Uterus (tissue), 4 donors: Measurements from ENCODE around the gene DNMT1. TPM values are rescaled to one million over a fixed set of nuclear protein-coding genes. Genes with fewer than 3 reads are reported as not detected.
"Not testable (repeated sequence)": the region's sequence is repeated elsewhere in the genome, so short reads cannot be mapped to it uniquely, and the experiment has no call there.

Experiments used
- DNase-seq, 2 donors: peaks; one replicate each; pipeline ENCODE4 v3.0.0-alpha.2; 2019 to 2020
- H3K27ac ChIP-seq, 2 donors: fragments of 200-600 bp; sonication (generic); 1 replicate in 1 of 2; 2 replicates in 1 of 2; pipeline ENCODE4 v1.5.1; 2016 to 2018
- H3K27me3 ChIP-seq, 2 donors: fragments of 200-600 bp; sonication (generic); one replicate each; pipeline ENCODE4 v1.5.1; 2018 to 2019; ENCODE audit warnings: control low read depth in 1 of 2
- H3K36me3 ChIP-seq, 2 donors: fragments of 200-600 bp; sonication (generic); one replicate each; pipeline ENCODE4 v1.5.1; 2019; ENCODE audit warnings: control low read depth in 1 of 2
- H3K4me1 ChIP-seq, 2 donors: fragments of 200-600 bp; sonication (generic); one replicate each; pipeline ENCODE4 v1.5.1; 2018 to 2019; ENCODE audit warnings: control low read depth in 1 of 2
- H3K4me3 ChIP-seq, 2 donors: fragments of 200-600 bp; sonication (generic); 1 replicate in 1 of 2; 2 replicates in 1 of 2; pipeline ENCODE4 v1.5.1; 2018 to 2019; ENCODE audit warnings: mild to moderate bottlenecking in 1 of 2
- H3K9me3 ChIP-seq, 2 donors: fragments of 200-600 bp; sonication (generic); one replicate each; pipeline ENCODE4 v1.5.1; 2019; ENCODE audit warnings: control low read depth in 1 of 2
- CTCF ChIP-seq, 4 experiments: fragments of 200-600 bp in 2 of 4; fragments of 450-650 bp in 2 of 4; sonication (generic) in 2 of 4; IDR thresholded peaks; one replicate each; pipeline ENCODE4 v1.5.1; 2016 to 2019; ENCODE audit warnings: antibody characterized with exemption in 4 of 4, mild to moderate bottlenecking in 2 of 4, moderate library complexity in 1 of 4
- POLR2A ChIP-seq, 2 donors: fragments of 450-650 bp; IDR thresholded peaks; one replicate each; pipeline ENCODE4 v1.6.1; 2016; ENCODE audit warnings: antibody characterized with exemption in 2 of 2, mild to moderate bottlenecking in 1 of 2, moderate library complexity in 1 of 2
- intact Hi-C: fragments of 100-400 bp; cut with DNase I; formaldehyde crosslinking; loops from one replicate; pipeline ENCODE4 v1.15.1; 2023; ENCODE audit warnings: low total_unique reads
- total RNA-seq, 4 donors: library from RNA; depleted of rRNA in 3 of 4; stranded (reverse); fragments of >200 nt in 3 of 4; gene quantifications; one replicate each; pipeline versions ENCODE4 v1.1.0 to v1.2.4, GENCODE V29; 2014 to 2023
- donor health status: DM: yes; HTN: yes; CAD: no.

Gene DNMT1
- total RNA-seq, 4 donors from 2014 or later, result 37.6 to 134 (median 67.9) TPM

GRCh38 chr19:10203686-10204085 lies 8.9 kb upstream of the DNMT1 start:
- H3K4me1 ChIP-seq, result no peaks in the 10 kb centered on the region
- no peaks in the 10 kb centered on the region for H3K36me3 ChIP-seq
- TF ChIP-seq CTCF (IDR thresholded peaks at IDR 0.05), result no peak
- no peak for TF ChIP-seq POLR2A (IDR thresholded peaks at IDR 0.05)
- no peak overlapping the region for H3K27ac ChIP-seq
- intact Hi-C loops, result no loop called here
- no peaks in the 10 kb centered on the region for H3K27me3 ChIP-seq
- H3K4me3 ChIP-seq, result no peak overlapping the region
- DNase-seq, result no peak
- H3K9me3 ChIP-seq, result no peaks in the 10 kb centered on the region

DNA sequence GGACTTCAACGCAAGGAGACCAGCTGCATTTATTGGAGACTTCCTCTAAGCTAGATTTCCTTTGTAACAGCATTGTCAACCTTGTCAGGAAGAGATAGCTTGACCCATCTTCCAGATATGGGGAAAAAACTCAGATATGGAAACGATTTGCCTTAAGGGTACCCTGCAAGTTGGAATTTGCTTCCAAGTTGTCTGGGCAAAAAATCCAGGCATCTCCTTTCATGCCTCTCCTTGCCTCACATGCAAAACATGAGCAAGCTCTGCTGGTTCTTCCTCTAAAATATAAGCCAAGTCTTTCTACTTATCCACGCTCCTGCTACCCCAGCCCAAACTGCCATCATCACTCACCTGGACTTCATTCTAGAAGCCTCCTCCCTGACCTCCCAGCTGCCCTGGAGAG lies 6.4 kb upstream of the DNMT1 start:
- H3K9me3 ChIP-seq, result no peaks in the 10 kb centered on the region
- no peaks in the 10 kb centered on the region for H3K36me3 ChIP-seq
- TF ChIP-seq CTCF (IDR thresholded peaks at IDR 0.05), result no peak
- no peak for TF ChIP-seq POLR2A (IDR thresholded peaks at IDR 0.05)
- intact Hi-C loops, result no loop called here
- no peaks in the 10 kb centered on the region for H3K27me3 ChIP-seq
- no peaks in the 10 kb centered on the region for H3K4me1 ChIP-seq
- DNase-seq, result no peak
- no peak overlapping the region for H3K4me3 ChIP-seq
- H3K27ac ChIP-seq, result no peak overlapping the region

DNA sequence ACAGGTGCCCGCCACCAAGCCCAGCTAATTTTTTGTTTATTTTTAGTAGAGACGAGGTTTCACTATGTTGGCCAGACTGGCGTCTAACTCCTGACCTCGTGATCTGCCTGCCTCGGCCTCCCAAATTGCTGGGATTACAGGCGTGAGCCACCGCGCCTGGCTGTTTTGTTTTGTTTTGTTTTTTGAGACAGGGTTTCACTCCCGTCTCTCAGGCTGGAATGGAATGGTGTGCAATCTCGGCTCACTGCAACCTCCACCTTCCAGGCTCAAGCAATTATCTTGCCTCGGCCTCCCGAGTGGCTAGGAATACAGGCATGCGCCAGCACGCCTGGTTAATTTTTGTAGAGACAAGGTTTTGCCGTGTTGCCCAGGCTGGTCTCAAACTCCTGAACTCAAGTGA lies 5.3 kb upstream of the DNMT1 start:
- intact Hi-C loops, H3K9me3 ChIP-seq, H3K36me3 ChIP-seq, H3K4me3 ChIP-seq, H3K27me3 ChIP-seq, DNase-seq, H3K27ac ChIP-seq, H3K4me1 ChIP-seq: not testable (repeated sequence)

GRCh38 chr19:10198889-10199644 lies 4.3 kb upstream of the DNMT1 start:
- H3K4me1 ChIP-seq, H3K27me3 ChIP-seq, H3K9me3 ChIP-seq, intact Hi-C loops, H3K4me3 ChIP-seq, H3K36me3 ChIP-seq, H3K27ac ChIP-seq, DNase-seq: not testable (repeated sequence)

GRCh38 chr19:10195199-10195519 lies 406 bp upstream of the DNMT1 start:
- Histone ChIP-seq H3K4me1 (peaks cover 0 to 14% of the 10 kb centered on the region in 2 donors), H3K9me3 (no peaks in the 10 kb centered on the region), H3K36me3 (no peaks in the 10 kb centered on the region), H3K27ac (peak overlapping the region; percentile 85 to 89), H3K4me3 (peak overlapping the region; percentile 77 to 78), H3K27me3 (no peaks in the 10 kb centered on the region)
- intact Hi-C loops, result no loop called here
- no peak for TF ChIP-seq POLR2A (IDR thresholded peaks at IDR 0.05)
- no peak for TF ChIP-seq CTCF (IDR thresholded peaks at IDR 0.05)
- no peak for DNase-seq

- Histone ChIP-seq H3K9me3 (no peaks in the 10 kb centered on the region), H3K27me3 (no peaks in the 10 kb centered on the region), H3K27ac (peak overlapping the region; percentile 85 to 89), H3K4me1 (peaks cover 0 to 14% of the 10 kb centered on the region in 2 donors), H3K4me3 (peak overlapping the region; percentile 77 to 78), H3K36me3 (no peaks in the 10 kb centered on the region)
- TF ChIP-seq POLR2A (IDR thresholded peaks at IDR 0.05) (no peak), CTCF (IDR thresholded peaks at IDR 0.05) (no peak)
- intact Hi-C loops, result no loop called here
- DNase-seq, result no peak
These were observed 808 bp downstream of the DNMT1 start for GRCh38 chr19:10193790-10194499.
